ENCODE data around the gene LSM10.

Gene LSM10

DNA sequence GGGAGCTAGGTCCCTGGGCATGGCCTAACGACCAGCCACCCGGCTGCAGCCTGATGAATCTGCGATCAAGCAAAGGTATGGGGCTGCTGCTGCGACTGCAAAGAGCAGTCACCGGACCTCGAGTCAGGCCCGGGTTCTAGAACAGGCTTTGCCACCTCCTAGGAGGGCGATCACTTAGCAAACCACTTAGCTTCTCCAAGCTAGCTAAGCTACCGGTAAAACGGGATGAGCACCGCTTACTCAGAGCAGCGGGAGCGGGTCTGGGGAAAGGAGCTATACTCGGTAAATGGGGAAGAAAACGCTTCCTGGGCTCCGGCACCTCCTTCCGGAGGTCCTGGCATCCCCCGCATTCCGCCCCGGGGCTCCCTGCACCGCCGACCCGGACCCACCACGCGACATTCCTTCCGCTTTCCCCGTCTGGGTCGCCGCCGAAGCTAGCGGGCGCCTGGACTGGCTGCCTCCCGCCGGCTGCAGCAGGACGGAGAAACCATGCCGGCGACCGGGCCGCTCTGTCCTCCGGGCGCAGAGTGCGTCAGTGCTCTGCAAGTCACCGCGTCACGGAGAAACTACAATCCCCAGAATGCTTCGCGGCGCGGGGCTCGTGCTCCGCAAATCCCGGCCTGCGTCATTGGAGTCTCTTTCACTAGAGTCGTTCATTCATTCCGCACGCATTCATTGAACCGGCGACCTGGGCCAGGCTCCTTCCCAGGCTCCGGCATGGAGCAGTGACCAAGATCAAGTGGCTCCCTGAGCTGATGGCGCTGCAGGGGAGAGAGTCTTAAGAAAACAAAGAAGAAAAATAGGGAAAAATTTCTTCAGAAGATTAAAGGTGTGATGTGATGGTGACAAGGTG lies at the start of gene LSM10:
TSS of gene LSM10 (minus strand) at position 531 of the 853 bp plus-strand sequence. CDS start 3,779 bp downstream, outside the sequence.
- Mint-ChIP-seq H3K27me3 (no peaks in the 10 kb centered on the region), H3K9me3 (ENCODE audit: low read depth) (no peaks in the 10 kb centered on the region), H3K4me1 (ENCODE audit: low read depth) (peaks cover 37% of the 10 kb centered on the region), H3K27ac (peak within 1 kb of the TSS; percentile 99), H3K36me3 (peaks cover 10% of the 10 kb centered on the region), H3K4me3 (peak within 1 kb of the TSS; percentile 98)

- Mint-ChIP-seq H3K27ac (no peak overlapping the region), H3K9me3 (ENCODE audit: low read depth) (no peaks in the 10 kb centered on the region), H3K4me3 (no peak overlapping the region), H3K4me1 (ENCODE audit: low read depth) (peaks cover 14% of the 10 kb centered on the region), H3K36me3 (no peaks in the 10 kb centered on the region), H3K27me3 (no peaks in the 10 kb centered on the region)
These were observed 49.7 kb upstream of the LSM10 start for GRCh38 chr1:36447450-36447849.

GRCh38 chr1:36446746-36447145 lies 49.0 kb upstream of the LSM10 start:
- H3K9me3 Mint-ChIP-seq (ENCODE audit: low read depth), result no peaks in the 10 kb centered on the region
- H3K4me1 Mint-ChIP-seq (ENCODE audit: low read depth), result peaks cover 14% of the 10 kb centered on the region
- no peaks in the 10 kb centered on the region for H3K36me3 Mint-ChIP-seq
- no peaks in the 10 kb centered on the region for H3K27me3 Mint-ChIP-seq
- no peak overlapping the region for H3K4me3 Mint-ChIP-seq
- no peak overlapping the region for H3K27ac Mint-ChIP-seq

DNA sequence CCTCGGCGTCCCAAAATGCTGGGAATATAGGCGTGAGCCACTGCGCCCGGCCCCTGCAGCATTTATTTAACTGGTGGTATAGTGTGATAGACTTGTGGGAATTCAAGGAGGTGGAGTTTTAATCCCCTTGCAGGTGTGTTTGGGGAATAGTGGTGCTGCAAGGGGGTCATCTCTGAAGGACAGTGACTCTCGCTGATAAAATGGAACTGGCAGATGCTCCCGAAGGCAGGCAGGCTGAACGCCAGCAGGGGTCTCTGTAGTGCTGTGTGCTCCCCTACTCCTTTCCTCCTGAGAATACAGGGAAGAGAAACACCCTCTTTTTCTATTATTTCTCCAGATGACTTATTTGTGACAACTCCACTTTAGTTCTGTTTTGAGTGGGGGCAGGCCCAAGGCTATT lies 48.6 kb upstream of the LSM10 start:
- Mint-ChIP-seq H3K27me3 (no peaks in the 10 kb centered on the region), H3K9me3 (ENCODE audit: low read depth) (no peaks in the 10 kb centered on the region), H3K27ac (no peak overlapping the region), H3K4me1 (ENCODE audit: low read depth) (peaks cover 10% of the 10 kb centered on the region), H3K36me3 (no peaks in the 10 kb centered on the region), H3K4me3 (no peak overlapping the region)

GRCh38 chr1:36443297-36443696 lies 45.6 kb upstream of the LSM10 start:
- Mint-ChIP-seq H3K4me1 (ENCODE audit: low read depth) (no peaks in the 10 kb centered on the region), H3K9me3 (ENCODE audit: low read depth) (no peaks in the 10 kb centered on the region), H3K36me3 (no peaks in the 10 kb centered on the region), H3K4me3 (no peak overlapping the region), H3K27me3 (no peaks in the 10 kb centered on the region), H3K27ac (no peak overlapping the region)

- H3K4me3 Mint-ChIP-seq, result no peak overlapping the region
- no peaks in the 10 kb centered on the region for H3K27me3 Mint-ChIP-seq
- no peaks in the 10 kb centered on the region for H3K36me3 Mint-ChIP-seq
- H3K27ac Mint-ChIP-seq, result no peak overlapping the region
- no peaks in the 10 kb centered on the region for H3K9me3 Mint-ChIP-seq (ENCODE audit: low read depth)
- no peaks in the 10 kb centered on the region for H3K4me1 Mint-ChIP-seq (ENCODE audit: low read depth)
These were observed 44.6 kb upstream of the LSM10 start for GRCh38 chr1:36442337-36442736.

GRCh38 chr1:36440646-36441045 lies 42.9 kb upstream of the LSM10 start:
- H3K4me3 Mint-ChIP-seq, result no peak overlapping the region
- H3K9me3 Mint-ChIP-seq (ENCODE audit: low read depth), result no peaks in the 10 kb centered on the region
- no peak overlapping the region for H3K27ac Mint-ChIP-seq
- H3K36me3 Mint-ChIP-seq, result no peaks in the 10 kb centered on the region
- H3K27me3 Mint-ChIP-seq, result no peaks in the 10 kb centered on the region
- no peaks in the 10 kb centered on the region for H3K4me1 Mint-ChIP-seq (ENCODE audit: low read depth)

DNA sequence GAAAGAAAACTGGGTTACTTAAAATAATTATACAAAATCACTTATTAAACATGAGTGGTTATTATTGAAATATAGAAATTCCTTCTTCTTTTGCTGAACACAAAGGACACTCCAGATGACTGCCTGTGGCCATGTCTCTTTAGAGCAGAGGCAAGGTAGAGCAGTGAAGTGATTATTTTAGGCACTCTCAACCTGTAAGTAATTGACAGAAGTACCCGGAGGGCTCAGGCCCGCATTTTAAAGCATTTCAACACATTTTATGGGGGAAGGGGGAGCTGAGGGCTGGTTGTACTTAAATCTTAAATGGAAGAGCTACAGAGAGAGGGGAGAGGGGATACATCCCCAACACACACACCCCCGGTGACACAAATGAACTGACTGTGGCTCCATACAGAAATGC lies 42.3 kb upstream of the LSM10 start:
- H3K36me3 Mint-ChIP-seq, result no peaks in the 10 kb centered on the region
- H3K4me1 Mint-ChIP-seq (ENCODE audit: low read depth), result no peaks in the 10 kb centered on the region
- no peaks in the 10 kb centered on the region for H3K27me3 Mint-ChIP-seq
- no peak overlapping the region for H3K4me3 Mint-ChIP-seq
- H3K9me3 Mint-ChIP-seq (ENCODE audit: low read depth), result no peaks in the 10 kb centered on the region
- no peak overlapping the region for H3K27ac Mint-ChIP-seq

GRCh38 chr1:36438715-36439114 lies 41.0 kb upstream of the LSM10 start:
- Mint-ChIP-seq H3K36me3 (no peaks in the 10 kb centered on the region), H3K27me3 (no peaks in the 10 kb centered on the region), H3K27ac (no peak overlapping the region), H3K9me3 (ENCODE audit: low read depth) (no peaks in the 10 kb centered on the region), H3K4me1 (ENCODE audit: low read depth) (no peaks in the 10 kb centered on the region), H3K4me3 (no peak overlapping the region)

DNA sequence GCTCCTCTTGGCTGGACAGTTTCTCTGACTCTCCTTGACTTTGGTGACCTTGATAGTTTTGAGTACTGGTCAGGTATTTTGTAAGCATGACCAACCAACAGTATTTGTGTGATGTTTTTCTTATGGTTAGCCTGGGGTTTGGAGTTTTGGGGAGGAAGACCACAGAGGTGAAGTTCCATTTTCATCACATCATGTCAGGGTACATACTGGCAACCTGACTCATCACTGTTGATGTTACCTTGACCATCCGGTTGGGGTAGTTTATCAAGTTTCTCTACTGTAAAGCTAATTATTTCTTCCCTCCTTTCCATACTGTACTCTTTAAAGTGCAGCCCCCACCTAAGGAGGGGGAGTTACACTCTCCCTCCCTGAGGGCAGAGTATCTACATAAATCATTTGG lies 39.1 kb upstream of the LSM10 start:
- Mint-ChIP-seq H3K36me3 (no peaks in the 10 kb centered on the region), H3K27ac (no peak overlapping the region), H3K27me3 (no peaks in the 10 kb centered on the region), H3K4me3 (no peak overlapping the region), H3K9me3 (ENCODE audit: low read depth) (no peaks in the 10 kb centered on the region), H3K4me1 (ENCODE audit: low read depth) (no peaks in the 10 kb centered on the region)

DNA sequence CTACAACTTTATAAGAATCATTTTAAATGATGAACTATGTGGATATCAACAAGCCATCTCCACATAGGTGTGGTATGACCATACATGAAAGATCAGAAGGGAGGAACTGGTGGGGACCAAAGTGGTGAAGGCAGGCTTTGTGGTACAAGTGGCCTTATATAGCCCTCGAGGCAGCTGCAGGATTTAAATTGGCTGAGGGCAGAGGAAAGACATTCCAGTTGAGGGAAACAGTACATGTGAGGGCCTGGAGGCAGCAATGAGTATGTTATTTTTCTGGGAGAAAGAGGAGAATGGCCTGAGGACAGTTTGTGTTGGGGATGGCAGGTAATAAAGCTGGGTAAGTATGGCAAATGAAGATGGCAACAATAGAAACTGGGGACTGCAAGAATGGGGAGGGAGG lies 35.4 kb upstream of the LSM10 start:
- Mint-ChIP-seq H3K4me1 (ENCODE audit: low read depth) (no peaks in the 10 kb centered on the region), H3K4me3 (no peak overlapping the region), H3K9me3 (ENCODE audit: low read depth) (no peaks in the 10 kb centered on the region), H3K27me3 (no peaks in the 10 kb centered on the region), H3K27ac (no peak overlapping the region), H3K36me3 (peaks cover 9% of the 10 kb centered on the region)

GRCh38 chr1:36432616-36433015 lies 34.9 kb upstream of the LSM10 start:
- Mint-ChIP-seq H3K27ac (no peak overlapping the region), H3K36me3 (peaks cover 9% of the 10 kb centered on the region), H3K9me3 (ENCODE audit: low read depth) (no peaks in the 10 kb centered on the region), H3K4me3 (no peak overlapping the region), H3K27me3 (no peaks in the 10 kb centered on the region), H3K4me1 (ENCODE audit: low read depth) (no peaks in the 10 kb centered on the region)

DNA sequence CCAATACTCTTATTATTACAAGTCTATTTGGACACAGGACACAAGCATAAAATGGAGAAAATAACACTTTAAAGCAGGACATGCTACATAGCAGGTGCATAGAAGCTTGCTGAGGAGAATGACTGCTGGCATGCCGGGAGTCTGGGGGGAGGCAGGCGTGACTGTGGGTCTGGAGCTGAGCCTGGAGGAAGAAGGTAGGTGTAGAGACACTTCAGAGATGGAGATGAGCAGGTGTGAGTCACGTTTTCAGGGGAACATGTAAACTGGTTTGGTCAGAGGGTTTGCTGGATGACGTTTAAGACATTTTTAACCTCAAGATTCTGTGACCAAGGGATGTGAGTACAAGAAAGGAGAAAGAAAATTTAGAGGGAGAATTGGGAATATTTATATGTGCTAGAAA lies 28.1 kb upstream of the LSM10 start:
- Mint-ChIP-seq H3K36me3 (peaks cover 1% of the 10 kb centered on the region), H3K9me3 (ENCODE audit: low read depth) (no peaks in the 10 kb centered on the region), H3K27me3 (no peaks in the 10 kb centered on the region), H3K4me1 (ENCODE audit: low read depth) (peaks cover 9% of the 10 kb centered on the region), H3K4me3 (no peak overlapping the region), H3K27ac (no peak overlapping the region)

- Mint-ChIP-seq H3K36me3 (no peaks in the 10 kb centered on the region), H3K4me1 (ENCODE audit: low read depth) (peaks cover 27% of the 10 kb centered on the region), H3K4me3 (no peak overlapping the region), H3K9me3 (ENCODE audit: low read depth) (no peaks in the 10 kb centered on the region), H3K27me3 (no peaks in the 10 kb centered on the region), H3K27ac (peak overlapping the region; percentile 95)
These were observed 23.9 kb upstream of the LSM10 start for GRCh38 chr1:36421649-36422048.

DNA sequence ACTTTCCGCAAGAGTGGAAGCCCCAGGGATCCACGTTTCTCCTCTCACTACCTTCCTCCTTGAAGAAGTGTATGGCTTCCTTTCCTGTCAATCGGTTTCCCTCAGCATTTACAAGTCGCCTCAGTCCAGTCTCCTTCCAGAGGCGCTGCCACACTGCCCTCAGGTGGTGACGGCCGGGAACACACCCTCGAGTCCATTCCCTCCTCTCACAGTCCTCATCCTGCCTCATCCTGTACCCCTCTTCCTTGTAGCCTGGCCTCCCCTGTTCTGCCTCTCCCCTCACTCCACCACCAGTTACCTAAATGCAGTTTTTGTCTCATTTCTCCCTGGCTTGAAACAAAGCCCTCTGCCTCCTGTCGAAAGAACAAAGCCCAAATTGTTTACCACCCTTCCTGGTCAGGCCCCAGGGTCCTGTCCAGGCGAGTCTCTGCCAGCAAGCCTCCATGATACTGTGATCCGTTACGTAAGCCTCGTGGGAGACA lies 23.2 kb upstream of the LSM10 start:
- H3K4me1 Mint-ChIP-seq (ENCODE audit: low read depth), result peaks cover 27% of the 10 kb centered on the region
- H3K4me3 Mint-ChIP-seq, result peak overlapping the region; percentile 76
- H3K27ac Mint-ChIP-seq, result peak overlapping the region; percentile 95
- no peaks in the 10 kb centered on the region for H3K9me3 Mint-ChIP-seq (ENCODE audit: low read depth)
- no peaks in the 10 kb centered on the region for H3K27me3 Mint-ChIP-seq
- no peaks in the 10 kb centered on the region for H3K36me3 Mint-ChIP-seq

- peak overlapping the region; percentile 76 for H3K4me3 Mint-ChIP-seq
- peaks cover 27% of the 10 kb centered on the region for H3K4me1 Mint-ChIP-seq (ENCODE audit: low read depth)
- no peaks in the 10 kb centered on the region for H3K27me3 Mint-ChIP-seq
- no peaks in the 10 kb centered on the region for H3K9me3 Mint-ChIP-seq (ENCODE audit: low read depth)
- H3K36me3 Mint-ChIP-seq, result no peaks in the 10 kb centered on the region
- peak overlapping the region; percentile 95 for H3K27ac Mint-ChIP-seq
These were observed 22.7 kb upstream of the LSM10 start for GRCh38 chr1:36420409-36420808.
